ENCODE results near the gene CCDC178.
"Not testable (repeated sequence)": the region's sequence is repeated elsewhere in the genome, so short reads cannot be mapped to it uniquely, and the experiment has no call there.

The CCDC178 gene, protein sequence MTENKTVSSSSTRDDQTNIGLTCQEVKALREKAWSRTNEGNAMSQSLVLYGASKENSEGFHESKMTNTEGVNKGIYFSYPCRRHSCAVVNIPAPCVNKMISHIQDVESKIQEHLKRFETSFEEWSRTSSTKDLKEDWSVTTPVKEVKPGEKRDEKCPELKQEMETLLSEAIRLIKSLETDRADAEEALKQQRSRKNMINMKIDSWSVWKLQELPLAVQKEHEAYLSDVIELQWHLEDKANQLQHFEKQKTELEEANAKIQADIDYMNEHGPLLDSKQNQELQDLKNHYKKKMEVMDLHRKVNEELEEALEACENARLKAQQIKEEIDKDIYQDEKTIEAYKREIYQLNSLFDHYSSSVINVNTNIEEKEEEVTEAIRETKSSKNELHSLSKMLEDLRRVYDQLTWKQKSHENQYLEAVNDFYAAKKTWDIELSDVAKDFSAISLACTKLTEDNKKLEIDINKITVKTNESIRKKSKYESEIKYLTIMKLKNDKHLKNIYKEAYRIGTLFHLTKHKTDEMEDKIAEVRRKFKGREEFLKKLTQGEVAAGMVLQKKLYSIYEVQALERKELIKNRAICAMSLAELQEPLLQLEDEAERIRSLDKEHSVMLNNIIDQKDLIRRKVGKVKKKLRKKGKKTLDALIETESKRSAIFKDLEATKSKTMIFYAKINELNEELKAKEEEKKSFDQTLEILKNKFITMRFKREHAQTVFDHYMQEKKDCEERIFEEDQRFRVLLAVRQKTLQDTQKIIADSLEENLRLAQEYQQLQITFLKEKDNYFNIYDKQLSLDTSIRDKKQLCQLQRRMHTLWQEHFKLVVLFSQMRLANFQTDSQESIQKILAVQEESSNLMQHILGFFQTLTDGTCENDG

DNA sequence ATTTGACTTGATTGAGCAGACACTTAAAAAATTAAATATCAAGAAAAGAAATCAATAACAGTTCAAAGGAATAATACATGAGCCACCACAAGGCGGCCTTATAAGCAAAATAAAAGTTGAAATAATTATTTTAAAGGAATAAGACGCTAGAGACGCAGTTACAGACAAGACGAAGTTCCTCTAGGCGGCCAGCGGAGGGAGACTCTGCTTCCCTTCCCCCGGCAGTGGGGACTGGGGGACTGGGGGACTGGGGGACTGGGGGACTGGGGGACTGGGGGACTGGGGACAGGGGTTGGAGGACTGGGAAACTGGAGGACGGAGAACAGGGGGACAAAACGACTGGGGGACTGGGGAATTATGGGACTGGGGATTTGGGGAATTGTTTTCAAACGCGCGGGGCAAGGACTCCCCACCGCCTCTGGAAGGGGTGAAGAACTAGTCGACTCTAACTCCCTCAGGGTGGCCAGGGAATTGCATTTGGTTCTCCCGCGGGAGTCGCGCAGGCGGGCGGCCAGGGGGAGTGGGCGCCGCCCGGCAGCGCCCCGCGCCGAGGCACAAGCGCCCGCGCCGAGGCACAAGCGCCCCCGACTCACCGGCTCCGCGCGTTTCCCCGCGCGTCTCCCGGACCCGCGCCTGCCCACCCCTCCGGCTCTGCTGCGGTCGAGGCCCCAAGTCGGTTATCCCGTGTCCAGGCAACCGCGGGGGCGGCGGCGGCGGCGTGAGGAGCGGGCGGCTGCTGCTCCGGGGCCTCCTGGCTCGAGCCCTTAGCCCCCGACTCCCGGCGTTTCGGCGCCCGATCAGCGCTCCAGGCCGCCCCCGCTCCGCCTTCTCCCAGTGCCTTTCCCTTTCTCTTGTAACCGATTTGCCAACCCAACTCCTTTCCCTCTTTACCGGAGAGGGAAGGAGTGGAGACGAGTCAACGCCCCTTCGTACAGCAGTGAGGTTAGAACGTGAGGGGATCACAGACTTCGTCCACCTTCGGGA is at the start of gene CCDC178:
Gene CCDC178, minus strand, starts transcription at position 662 of the 984 bp plus-strand sequence. CDS start 28,633 bp downstream, outside the sequence.
- no peak for DNase-seq (ENCODE audit: low read depth in 2 of 2)

DNA sequence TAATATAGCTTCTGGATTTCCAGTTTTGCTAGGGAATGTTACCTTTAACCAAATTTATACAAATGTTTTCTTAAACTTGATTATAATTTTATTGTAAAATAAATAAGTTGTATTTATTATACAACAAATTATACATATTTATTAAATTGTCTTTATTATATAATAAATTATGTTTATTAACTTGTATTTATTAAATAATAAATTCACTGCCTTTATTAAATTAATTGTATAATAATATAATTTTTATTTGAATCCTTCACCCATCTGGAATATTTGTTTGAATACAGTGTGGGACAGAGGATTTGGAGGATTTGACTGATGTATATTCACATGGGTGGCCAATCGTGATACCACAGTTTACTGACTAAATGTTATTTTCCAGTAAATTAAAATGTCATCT is 43.4 kb upstream of the CCDC178 start:
- DNase-seq (ENCODE audit: low read depth in 2 of 2) = no peak

DNA sequence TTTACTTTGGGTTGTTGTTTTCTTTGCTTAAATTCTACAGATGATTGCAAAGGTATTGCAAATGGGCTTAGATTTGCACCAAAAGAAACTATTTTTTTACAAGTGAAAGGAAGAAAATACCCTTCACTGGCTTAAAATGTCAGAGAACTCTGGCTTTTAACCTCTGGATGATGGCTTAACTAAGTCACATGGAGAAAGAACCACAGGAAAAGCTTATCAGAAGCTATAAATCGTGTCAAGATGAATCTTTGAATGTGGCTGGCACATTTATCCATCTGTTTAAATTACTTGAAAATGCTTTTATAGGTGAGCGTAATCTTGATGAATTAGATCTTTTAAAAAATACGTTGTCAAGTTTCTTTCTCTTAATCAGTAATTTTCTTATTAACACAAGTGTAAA is 32.0 kb upstream of the CCDC178 start:
- no peak for DNase-seq (ENCODE audit: low read depth in 2 of 2)

DNA sequence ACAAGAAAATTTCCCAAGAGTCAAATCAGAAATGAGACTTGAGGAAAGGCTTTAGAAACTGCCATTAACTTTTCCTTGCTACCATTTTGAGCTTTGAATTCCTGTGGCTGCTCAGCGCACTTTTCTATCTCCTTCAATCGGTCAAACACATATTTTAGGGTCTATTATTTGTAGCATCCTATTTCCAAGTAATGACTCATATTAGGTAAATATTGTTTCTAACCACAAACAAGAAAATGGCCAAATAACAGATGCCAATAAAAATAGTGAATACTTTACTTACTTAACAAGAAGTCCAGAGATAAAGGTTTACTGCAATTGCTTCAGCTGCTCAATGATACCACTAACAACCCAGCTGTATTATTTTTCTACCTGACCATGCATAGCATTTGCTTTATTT is 29.7 kb upstream of the CCDC178 start:
- no peak for DNase-seq (ENCODE audit: low read depth in 2 of 2)

DNA sequence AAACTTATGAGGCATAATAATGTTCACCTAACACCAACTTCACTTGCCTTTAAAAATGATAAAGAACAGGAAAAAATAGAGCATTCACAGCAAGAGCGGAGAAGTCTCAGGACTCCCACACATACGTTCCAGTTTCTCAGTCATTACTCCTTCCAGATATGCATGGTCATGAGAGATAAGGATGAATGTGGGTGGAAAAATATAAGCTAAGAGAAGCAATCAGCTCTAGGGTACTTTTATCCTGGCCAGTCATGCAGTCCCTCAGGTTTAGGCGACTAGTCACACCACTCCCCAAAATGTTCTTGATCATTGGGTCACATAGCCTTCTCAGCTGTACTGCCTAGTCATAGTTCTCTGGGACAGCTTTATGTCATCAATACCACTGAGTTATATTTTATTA is 29.2 kb upstream of the CCDC178 start:
- no peak for DNase-seq (ENCODE audit: low read depth in 2 of 2)

DNA sequence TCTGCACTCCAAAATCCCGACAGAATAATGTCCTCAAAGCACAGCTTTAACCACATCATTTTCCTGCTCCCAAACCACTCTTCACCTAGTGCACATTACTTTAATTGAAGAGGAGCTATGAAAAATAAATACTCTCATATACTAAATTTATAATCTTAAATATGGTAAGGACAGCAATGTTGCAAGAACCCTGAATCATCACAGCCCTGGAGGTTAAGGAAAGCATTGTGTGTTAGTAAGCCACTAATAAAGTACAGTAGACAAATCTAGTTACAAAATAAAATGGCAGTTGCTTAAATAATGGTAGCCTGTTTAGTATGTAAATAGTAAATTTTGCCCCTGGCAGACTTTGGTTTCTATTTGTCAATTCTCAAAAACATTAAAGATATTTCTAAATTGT is 27.0 kb upstream of the CCDC178 start:
- no peak for DNase-seq (ENCODE audit: low read depth in 2 of 2)

DNA sequence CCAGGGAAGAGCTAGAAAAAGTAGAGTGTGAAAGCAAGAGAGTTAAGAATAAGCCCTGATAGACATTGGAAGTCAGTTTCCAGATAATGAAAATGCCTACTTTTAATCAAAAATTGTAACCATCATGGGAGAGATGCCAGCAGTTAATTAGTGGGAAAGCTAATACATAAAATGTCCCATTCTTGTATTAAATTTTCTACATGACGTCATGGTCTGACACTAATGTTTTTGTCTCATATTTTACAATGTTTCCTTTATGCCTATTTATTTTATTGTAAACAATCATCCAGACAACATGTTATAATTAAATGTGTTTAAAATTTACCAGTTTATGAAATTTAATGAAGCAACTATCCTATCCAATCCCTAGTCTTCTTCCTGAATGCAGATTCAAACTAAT is 26.3 kb upstream of the CCDC178 start:
- DNase-seq (ENCODE audit: low read depth in 2 of 2) = no peak

DNA sequence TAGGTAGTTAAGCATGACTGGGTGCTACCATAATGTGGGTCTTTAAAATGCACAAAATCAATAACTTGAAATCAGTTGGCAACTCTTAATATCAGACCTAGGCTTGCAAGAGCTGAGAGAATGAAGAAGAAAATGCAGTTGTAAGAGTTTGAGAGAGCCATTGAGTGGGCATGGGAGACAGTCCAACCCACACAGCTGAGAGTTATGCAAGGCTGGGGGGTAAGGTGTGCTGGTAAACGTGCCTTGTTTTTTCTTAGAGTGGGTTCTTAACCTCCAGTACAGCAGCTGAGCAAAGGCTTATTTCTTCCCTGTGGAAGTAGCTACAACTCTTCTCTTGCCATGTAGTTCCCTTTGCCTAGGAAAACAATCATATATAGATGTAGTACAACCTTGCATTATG is 20.2 kb upstream of the CCDC178 start:
- no peak for DNase-seq (ENCODE audit: low read depth in 2 of 2)

DNA sequence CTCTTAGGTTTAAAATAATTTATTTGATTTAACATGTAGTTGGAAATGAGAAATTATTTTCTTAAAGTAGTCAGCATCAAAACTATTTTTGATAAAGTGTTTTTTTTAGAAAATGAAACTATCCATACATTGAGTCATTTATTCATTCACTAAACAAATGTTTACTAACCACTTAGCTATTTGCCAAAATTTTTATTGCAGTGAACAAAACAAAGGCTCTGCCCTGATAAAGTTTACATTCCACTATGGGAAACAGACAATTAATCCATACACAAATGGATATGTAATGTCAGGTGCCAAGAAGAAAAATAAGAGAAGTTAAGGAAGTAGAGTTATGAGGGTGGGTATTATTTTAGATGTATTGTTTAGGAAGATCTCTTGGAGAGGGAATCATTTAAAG is 19.1 kb upstream of the CCDC178 start:
- no peak for DNase-seq (ENCODE audit: low read depth in 2 of 2)

DNA sequence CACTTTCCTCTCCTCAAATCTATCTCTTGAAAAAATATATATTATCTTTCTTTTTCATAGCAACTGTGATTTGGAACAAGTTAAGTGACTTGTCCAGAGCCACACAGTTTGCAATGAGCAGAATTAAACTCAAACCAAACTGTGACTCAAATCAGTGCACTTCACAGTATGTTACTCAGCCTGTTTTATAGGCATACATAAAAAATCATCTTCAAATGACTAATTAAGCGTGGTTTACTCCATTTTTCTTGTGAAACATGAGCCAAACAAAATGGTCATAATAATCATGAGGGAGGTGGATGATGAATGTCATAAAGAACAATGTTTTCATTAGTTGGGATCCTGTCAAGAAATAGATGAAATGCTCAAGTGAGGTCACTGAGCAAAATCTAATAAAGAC is 6.1 kb upstream of the CCDC178 start:
- DNase-seq (ENCODE audit: low read depth in 2 of 2) = no peak

DNA sequence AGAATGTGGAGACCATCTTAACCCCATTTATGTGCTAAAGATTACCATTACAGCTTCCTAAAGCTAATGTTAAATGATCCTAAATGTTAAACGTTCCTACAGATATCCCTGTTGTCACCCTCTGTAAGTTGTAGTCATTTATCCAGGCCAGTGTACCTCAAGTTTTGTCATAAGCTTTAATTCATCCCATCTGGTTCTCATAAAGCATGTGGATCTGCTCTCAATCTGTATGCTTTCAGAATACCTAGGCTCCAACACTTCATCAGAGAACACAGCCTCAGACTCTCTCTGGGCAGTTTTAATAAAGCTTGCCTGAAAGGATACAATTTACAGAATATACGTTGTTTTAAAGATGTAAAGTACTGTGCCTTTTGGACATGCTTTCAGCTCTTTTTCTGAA is 4.2 kb upstream of the CCDC178 start:
- no peak for DNase-seq (ENCODE audit: low read depth in 2 of 2)

DNA sequence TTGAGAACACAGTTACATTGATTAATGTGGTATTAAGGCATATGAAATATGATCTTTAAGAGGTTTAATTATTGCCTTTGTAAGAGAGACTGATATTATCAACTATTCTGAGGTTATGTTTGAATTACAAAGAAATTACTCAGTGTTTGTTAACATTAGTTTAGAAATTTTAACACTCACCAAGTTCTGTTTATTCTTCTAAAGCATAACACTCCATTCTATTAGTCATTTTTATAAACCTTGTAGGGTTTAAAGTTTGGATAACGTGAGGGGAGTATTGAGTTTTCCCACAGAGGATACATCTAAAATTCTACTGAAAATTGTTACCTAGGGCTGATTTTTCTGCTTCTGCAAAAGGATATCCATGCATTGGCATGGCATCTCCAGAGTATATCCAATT is 7.7 kb downstream of the CCDC178 start:
- DNase-seq (ENCODE audit: low read depth in 2 of 2) = no peak

DNA sequence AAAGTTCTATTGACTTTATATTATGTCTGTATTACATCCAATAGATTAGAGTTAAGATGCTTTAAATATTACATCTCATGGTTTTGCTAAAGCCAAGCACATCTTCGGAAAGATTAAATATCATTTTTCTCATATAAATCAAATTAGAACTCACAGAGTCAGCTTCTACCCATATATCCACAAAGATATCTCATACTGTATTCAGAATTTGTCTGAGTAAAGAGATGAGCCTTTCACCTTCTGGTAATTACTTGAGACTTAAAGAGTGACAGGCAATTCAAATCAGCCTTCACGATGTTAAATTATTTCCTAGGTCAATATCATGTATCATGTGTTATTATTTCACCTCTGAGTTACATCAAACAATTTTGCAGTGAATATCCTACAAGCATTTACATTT is 13.0 kb downstream of the CCDC178 start:
- DNase-seq (ENCODE audit: low read depth in 2 of 2) = no peak

DNA sequence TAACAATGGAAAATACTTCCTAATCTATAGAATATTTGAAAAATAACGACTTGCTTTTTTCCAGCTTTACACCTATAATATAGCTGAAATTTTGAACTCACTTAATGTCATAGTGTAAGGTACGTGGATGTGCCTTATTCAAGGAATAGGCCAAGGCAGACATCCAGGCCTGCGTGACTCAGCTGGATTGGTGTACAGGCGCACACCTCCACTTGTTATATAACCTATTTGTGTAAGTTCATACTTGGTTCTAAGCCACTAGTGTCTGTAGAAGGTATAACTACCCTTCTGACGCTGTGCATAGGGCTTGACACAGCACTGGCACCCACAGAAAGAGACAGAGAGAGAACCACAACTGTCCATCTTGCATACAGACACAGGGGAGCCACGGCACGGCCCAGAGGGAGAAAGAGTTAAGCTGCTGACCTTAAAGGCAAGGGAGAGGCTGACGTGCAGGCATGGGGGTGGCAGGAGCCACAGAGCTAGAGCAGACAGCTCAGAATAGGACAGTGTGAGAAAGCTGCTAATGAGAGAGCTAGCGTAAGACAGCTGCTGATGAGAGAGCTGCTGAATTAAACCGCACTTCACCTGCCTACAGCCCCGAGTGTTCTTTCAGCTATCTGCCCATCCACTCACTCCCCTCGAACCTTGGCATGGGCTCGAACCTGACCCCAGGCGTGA is 16.1 kb downstream of the CCDC178 start:
- DNase-seq (ENCODE audit: low read depth in 2 of 2) = no peak

DNA sequence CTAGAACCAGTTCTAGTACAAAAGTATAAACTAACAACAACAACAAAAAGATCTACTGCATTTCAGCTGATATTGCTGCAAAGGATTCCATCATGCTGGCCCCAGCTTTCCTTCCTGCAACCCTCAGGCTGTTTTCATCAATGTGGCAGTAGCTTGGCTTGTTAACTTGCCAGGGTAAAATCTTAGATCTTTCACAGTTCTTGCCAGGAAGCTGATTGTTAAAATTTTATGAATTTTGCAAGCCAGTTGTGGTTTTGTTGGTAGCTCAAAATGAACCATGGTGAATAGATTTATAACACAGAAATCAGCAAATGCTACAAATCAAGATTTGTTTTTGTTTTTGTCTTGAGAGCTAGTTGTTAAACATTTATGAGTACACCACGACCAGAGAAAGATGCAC is 19.3 kb downstream of the CCDC178 start:
- DNase-seq (ENCODE audit: low read depth in 2 of 2) = no peak

DNA sequence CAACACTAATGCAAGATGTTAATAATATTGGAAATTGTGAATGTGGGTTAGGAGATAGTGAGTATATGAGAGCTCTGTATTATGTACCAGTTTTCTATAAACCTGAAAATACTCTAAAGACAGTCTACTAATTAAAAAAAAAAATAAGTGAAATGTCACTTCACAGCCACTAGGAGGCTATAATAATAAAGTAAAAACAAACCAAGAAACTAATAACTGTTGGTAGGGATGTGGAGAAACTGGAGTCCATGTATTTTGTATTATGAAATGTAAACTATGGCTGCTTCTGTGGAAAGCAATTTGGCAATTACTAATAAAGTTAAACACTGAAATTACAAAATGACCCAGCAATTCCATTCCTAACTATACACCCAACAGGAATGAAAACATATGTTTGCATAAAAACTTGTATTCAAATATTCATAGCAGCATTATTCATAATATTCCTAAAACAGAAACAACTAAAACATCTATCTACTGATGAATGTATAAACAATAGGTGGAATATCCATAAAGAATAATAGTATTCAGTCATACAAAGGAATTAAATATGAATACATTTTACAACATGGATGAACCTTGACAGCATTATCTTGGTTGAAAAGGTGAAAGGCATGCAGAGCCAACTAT is 36.2 kb downstream of the CCDC178 start:
- DNase-seq (ENCODE audit: low read depth in 2 of 2) = no peak

DNA sequence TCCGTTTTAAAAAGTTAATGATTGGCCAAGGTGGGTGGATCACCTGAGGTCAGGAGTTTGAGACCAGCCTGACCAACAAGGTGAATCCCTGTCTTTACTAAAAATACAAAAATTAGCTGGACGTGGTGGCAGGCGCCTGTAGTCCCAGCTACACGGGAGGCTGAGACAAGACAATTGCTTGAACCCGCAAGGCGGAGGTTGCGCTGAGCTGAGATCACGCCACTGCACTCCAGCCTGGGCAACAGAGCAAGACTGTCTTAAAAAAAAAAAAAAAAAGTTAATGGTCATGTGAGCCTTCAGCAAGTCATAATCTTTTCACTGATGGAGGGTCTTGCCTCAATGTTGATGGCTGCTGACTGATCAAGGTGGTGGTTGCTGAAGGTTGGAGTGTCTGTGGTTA is 41.6 kb downstream of the CCDC178 start:
- not testable (repeated sequence) for DNase-seq (ENCODE audit: low read depth in 2 of 2)

DNA sequence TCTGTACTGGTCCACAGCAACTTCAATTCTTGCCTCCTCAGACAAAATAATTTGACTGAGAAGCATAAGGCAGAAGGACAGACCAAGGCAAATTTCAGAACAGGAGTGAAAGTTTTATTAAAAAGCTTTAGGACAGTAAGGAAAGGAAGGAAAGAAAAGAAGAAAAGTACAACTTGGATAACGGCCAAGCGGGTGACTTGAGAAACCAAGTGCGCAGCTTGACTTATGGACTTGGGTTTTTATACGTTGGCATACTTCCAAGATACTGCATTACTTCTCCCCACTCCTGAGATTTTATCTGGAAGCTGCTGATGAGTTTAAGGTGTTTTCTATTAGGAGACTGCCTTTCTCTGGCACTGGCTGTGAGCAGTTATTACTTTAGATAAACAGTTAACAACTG is 64.7 kb downstream of the CCDC178 start:
- DNase-seq (ENCODE audit: low read depth in 2 of 2) = no peak

DNA sequence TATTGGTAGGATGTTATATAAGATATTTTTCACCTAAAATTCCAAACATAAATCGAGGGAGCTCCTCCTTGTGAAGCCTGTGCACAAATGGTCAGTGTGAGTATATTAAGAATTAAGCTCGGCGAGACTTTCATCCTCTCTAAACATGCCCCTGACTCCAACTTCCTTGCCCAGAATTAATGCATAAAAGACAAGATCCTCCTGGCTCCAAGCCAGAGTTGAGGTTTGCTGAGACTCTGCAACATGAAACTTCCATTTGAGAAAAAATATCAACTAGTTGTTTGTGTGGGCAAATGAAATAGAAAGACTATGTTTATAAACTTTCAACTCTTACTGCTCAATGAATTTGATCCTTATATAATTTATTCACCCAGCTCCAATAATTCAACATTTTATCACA is 68.1 kb downstream of the CCDC178 start:
- no peak for DNase-seq (ENCODE audit: low read depth in 2 of 2)

DNA sequence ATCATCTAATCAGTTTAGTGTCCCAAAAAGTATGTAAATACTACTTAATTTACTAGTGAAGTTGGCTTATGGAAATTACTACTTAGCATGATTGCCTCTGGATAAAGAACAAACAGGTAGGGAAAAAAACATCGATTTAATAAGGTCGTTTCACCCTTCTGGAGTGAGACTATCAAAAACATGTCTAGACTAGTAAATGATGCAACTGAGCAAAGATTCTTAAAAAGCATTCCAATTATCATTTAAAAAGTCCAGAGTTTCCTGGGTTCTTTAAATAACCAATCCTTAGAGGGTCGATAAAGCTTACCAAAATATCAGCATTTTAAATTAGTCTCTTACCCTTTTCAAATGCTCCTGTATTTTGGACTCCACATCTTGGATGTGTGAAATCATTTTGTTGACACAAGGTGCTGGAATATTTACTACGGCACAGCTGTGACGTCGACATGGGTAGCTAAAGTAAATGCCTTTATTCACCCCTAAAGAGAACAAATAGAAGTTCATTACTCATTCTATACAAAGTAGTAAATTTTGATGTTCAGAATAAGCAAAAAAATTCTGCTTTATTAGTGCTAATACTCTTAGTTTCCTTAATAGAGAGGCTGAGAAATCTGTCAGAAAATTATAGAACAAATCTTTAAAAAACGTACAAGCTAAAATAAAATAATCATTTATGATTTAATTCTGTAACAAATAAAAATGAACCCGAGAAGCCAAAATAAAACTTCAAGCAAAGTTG is 70.6 kb downstream of the CCDC178 start:
- no peak for DNase-seq (ENCODE audit: low read depth in 2 of 2)
